ENCODE data around the gene FOSL2. TPM values are rescaled to one million over a fixed set of nuclear protein-coding genes. Genes with fewer than 3 reads are reported as not detected.

FOSL2 gene
- total and polyA plus RNA-seq, 7 donors, result 20.1 to 278 (median 74.7) TPM

DNA sequence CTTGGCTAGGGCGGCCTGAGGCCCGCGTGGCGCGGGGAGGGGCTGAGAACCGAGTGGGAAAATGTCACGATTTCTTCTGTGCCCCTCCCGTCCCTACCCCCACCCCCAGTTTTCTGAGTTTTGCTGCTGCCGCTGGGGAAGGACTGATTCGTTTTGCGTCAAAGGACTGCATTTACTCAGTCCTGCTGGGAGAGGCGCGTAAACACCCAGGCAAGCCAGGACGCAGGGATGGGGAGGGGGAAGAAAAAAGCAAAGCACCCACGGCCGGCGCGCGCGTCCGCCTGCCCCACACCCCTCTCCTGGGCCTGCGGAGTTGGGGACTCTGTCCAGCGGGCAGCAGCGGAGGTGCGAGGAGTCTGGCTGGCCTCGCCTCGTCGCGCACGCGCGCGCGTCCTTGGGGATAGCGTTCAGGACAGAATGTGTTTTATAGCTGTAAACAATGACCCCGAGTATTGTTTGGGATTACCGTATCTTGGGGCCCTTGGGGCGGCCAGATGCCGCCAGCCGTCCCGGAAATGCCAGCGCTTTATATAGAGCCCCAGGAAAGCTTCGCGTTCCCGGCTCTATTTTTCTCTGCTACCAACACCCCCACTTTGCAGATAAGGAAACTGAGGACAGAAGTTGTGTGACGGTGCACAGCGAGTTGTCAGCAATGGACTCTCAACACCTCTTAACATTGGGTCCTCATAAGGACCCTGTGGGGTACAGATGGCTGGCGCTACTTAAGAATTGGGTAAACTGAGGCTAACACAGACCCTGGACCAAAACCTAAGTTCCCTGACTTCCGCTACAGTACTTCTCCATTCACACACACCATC lies 1.7 kb upstream of the FOSL2 start:
- intact Hi-C loops (cut with DNase I), result loop anchor here (5.0 to 10.0 kb wide), 5 partner anchors 189 to 686 kb away; partner anchors contain the start of genes MRPL33 (in 2 of the 2), BABAM2 (in 1 of the 2) and RBKS (in 1 of the 2)
- Histone ChIP-seq H3K36me3 (ENCODE audit: insufficient read depth in 1 of 2, low read depth in 1 of 2) (no peaks in the 10 kb centered on the region), H3K9me3 (no peaks in the 10 kb centered on the region), H3K27ac (peak overlapping the region; percentile 100), H3K4me1 (peaks cover 9% of the 10 kb centered on the region), H3K27me3 (ENCODE audit: insufficient read depth in 3 of 3, low read length in 2 of 3) (no peaks in the 10 kb centered on the region), H3K4me3 (peak overlapping the region; percentile 100)
- TF ChIP-seq, protein P1, sequence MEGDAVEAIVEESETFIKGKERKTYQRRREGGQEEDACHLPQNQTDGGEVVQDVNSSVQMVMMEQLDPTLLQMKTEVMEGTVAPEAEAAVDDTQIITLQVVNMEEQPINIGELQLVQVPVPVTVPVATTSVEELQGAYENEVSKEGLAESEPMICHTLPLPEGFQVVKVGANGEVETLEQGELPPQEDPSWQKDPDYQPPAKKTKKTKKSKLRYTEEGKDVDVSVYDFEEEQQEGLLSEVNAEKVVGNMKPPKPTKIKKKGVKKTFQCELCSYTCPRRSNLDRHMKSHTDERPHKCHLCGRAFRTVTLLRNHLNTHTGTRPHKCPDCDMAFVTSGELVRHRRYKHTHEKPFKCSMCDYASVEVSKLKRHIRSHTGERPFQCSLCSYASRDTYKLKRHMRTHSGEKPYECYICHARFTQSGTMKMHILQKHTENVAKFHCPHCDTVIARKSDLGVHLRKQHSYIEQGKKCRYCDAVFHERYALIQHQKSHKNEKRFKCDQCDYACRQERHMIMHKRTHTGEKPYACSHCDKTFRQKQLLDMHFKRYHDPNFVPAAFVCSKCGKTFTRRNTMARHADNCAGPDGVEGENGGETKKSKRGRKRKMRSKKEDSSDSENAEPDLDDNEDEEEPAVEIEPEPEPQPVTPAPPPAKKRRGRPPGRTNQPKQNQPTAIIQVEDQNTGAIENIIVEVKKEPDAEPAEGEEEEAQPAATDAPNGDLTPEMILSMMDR (IDR thresholded peaks at IDR 0.05), result no peak
- peak; percentile 9 to 40 (median 23) for ATAC-seq
- DNase-seq, result peak; percentile 89 to 95
- WGBS, 3 donors, result 1% methylated on average over 43 to 49 of the region's 49 CpGs

DNA sequence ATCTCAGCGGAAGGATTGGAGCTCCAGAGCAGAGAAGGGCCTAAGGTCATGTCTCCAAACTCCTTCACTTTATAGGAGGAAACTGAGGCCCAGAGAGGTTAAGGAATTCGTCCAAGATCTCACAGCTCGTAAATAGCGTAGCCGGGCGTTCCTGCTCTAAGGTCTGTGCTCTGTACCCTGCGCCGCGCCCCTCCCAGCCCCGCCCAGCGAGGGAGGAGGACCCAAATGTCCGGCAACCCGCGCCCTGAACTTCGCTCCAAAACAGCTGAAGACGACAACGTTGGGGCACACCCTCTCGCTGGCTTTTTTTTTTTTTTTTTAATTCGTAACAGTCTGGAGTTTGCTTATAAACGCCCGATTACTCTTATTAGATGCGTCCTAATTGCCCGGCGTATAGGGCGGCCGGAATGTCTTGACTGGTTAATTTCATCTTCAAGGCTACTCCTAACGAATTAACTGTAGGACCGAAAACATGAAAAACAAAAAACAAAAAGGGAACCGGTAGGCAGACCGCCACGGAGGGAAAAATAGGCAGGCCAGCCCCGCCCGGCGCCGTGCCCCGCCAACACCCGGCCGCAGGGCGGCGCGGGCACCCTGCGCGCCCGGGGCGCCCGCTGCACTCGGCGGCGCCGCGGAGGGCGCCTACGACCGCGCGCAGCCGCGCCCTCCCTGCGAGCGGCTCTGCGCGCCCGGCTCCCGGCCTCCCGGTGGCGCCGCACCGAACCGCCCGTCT lies 928 bp upstream of the FOSL2 start:
- no peaks in the 10 kb centered on the region for H3K9me3 ChIP-seq
- ATAC-seq (peak; percentile 38 to 54 (median 46)), DNase-seq (peak; percentile 95 to 97)
- intact Hi-C loops (cut with DNase I), result loop anchor here (2.0 to 10.0 kb wide), 6 partner anchors 115 to 687 kb away; partner anchors contain the start of genes MRPL33 (in 2 of the 2), BABAM2 (in 1 of the 2) and RBKS (in 1 of the 2)
- H3K4me1 ChIP-seq, result peaks cover 9% of the 10 kb centered on the region
- H3K27me3 ChIP-seq (ENCODE audit: insufficient read depth in 3 of 3, low read length in 2 of 3), result no peaks in the 10 kb centered on the region
- no peaks in the 10 kb centered on the region for H3K36me3 ChIP-seq (ENCODE audit: insufficient read depth in 1 of 2, low read depth in 1 of 2)
- 0% methylated on average over 50 to 70 of the region's 70 CpGs for WGBS, 3 donors
- TF ChIP-seq, protein P1 (IDR thresholded peaks at IDR 0.05), result peak; percentile 29
- H3K4me3 ChIP-seq, result peak overlapping the region; percentile 100
- peak overlapping the region; percentile 100 for H3K27ac ChIP-seq

DNA sequence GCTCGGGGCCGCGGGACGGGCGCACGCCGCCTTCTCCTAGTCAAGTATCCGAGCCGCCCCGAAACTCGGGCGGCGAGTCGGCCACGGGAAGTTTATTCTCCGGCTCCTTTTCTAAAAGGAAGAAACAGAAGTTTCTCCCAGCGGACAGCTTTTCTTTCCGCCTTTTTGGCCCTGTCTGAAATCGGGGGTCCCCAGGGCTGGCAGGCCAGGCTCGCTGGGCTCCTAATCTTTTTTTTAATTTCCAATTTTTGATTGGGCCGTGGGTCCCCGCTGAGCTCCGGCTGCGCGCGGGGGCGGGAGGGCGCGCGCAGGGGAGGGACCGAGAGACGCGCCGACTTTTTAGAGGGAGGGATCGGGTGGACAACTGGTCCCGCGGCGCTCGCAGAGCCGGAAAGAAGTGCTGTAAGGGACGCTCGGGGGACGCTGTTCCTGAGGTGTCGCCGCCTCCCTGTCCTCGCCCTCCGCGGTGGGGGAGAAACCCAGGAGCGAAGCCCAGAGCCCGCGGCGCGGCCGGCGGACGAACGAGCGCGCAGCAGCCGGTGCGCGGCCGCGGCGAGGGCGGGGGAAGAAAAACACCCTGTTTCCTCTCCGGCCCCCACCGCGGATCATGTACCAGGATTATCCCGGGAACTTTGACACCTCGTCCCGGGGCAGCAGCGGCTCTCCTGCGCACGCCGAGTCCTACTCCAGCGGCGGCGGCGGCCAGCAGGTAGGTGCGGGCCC lies 617 bp downstream of the FOSL2 start:
- DNase-seq (peak; percentile 72 to 87), ATAC-seq (peak in 1 of 4 donors; percentile 15)
- Histone ChIP-seq H3K27me3 (ENCODE audit: insufficient read depth in 3 of 3, low read length in 2 of 3) (no peaks in the 10 kb centered on the region), H3K36me3 (ENCODE audit: insufficient read depth in 1 of 2, low read depth in 1 of 2) (peaks cover 0 to 6% of the 10 kb centered on the region in 2 donors), H3K9me3 (no peaks in the 10 kb centered on the region), H3K4me3 (peak overlapping the region; percentile 100), H3K4me1 (peaks cover 18% of the 10 kb centered on the region), H3K27ac (peak overlapping the region; percentile 100)
- WGBS, 3 donors, result 0% methylated on average over 51 to 81 of the region's 81 CpGs
- TF ChIP-seq, protein P1 (IDR thresholded peaks at IDR 0.05), result no peak
- intact Hi-C loops (cut with DNase I), result loop anchor here (2.0 to 10.0 kb wide), 6 partner anchors 116 to 688 kb away; partner anchors contain the start of genes MRPL33 (in 2 of the 2), BABAM2 (in 1 of the 2) and RBKS (in 1 of the 2)

DNA sequence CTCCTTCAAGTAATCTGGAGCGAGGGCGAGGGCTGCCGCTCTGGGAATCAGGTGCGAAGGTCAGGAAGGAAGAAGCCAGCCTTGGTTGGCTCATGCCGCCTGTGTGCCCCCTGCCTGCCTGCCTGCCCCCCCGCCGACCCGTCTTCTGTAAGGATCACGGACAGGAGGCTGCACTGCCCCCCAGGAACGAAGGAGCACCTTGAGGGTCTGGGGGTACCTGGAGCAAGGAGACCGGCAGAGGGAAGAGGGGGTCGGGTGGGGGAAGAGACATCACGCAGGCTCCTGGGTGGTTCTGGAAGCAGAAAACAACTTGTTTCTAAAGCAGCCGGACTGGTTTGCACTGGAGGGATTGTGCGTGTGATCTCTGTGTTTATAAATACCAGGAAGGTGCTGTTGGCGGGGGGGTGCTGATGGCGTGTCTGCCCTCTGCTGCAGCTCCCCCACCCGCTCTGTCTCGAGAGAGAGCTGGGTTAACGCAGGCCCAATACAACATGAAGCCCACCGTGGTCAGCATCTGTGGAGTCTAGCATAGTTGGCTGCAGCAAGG lies 1.7 kb downstream of the FOSL2 start:
- Histone ChIP-seq H3K36me3 (ENCODE audit: insufficient read depth in 1 of 2, low read depth in 1 of 2) (peaks cover 0 to 6% of the 10 kb centered on the region in 2 donors), H3K4me1 (peaks cover 27% of the 10 kb centered on the region), H3K4me3 (peak overlapping the region; percentile 100), H3K27ac (peak overlapping the region; percentile 100), H3K27me3 (ENCODE audit: insufficient read depth in 3 of 3, low read length in 2 of 3) (no peaks in the 10 kb centered on the region), H3K9me3 (no peaks in the 10 kb centered on the region)
- intact Hi-C loops (cut with DNase I), result loop anchor here (2.0 to 10.0 kb wide), 7 partner anchors 52 to 690 kb away; partner anchors contain the start of genes MRPL33 (in 2 of the 2), BABAM2 (in 1 of the 2) and RBKS (in 1 of the 2)
- peak in 1 of 4 donors; percentile 5 for ATAC-seq
- 1 to 5% (median 1%) methylated on average over 18 to 21 of the region's 21 CpGs for WGBS, 3 donors
- peak; percentile 46 to 74 for DNase-seq
- TF ChIP-seq, protein P1 (IDR thresholded peaks at IDR 0.05), result no peak
